ENCODE results near the gene CDC42SE2.

DNA sequence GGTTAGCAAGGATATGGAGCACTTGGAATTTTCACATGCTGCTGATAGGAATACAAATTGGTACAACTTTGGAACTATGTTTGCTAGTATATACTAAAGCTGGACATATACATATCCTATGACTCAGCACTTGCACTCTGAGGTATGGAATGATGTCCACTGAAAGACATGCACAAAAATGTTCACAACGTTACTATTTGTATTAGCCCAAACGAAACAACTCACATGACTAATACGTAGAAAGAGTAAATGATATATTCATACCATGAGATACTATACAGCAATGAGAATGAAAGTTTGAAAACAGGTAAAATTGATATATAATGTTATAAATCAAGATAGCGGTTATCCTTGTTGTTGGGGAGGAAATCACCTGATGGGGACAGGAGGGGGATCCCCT is 45.5 kb upstream of the CDC42SE2 start:
- no peak for TF ChIP-seq CTCF (conservative IDR thresholded peaks at IDR 0.05; ENCODE audit: low read depth, low read length)
- TF ChIP-seq CHD1 (IDR thresholded peaks at IDR 0.05; ENCODE audit: low read depth, low read length) = no peak
